Esophagus squamous epithelium (tissue), 5 donors: Measurements from ENCODE around the gene L1CAM. TPM values are rescaled to one million over a fixed set of nuclear protein-coding genes. Genes with fewer than 3 reads are reported as not detected.

Experiments
- DNase-seq: peaks from one replicate; lab custom pipeline; 2025; lab: John Stamatoyannopoulos, UW
- H3K27ac ChIP-seq, 4 donors: fragments of 200-600 bp; sonication (generic); one replicate each; pipeline ENCODE4 v1.5.1; 2016 to 2019; ENCODE audit warnings: mild to moderate bottlenecking in 1 of 4
- H3K27me3 ChIP-seq, 4 donors: fragments of 200-600 bp; sonication (generic); 1 replicate in 3 of 4; 2 replicates in 1 of 4; pipeline versions ENCODE4 v1.5.1 to v1.6.0; 2017 to 2021; ENCODE audit warnings: antibody characterized with exemption in 1 of 4
- H3K36me3 ChIP-seq, 3 donors: fragments of 200-600 bp; sonication (generic); one replicate each; pipeline ENCODE4 v1.5.1; 2016 to 2019
- H3K4me1 ChIP-seq, 3 donors: fragments of 200-600 bp; sonication (generic); one replicate each; pipeline ENCODE4 v1.5.1; 2017 to 2019
- H3K4me3 ChIP-seq, 4 donors: fragments of 200-600 bp; sonication (generic); 1 replicate in 3 of 4; 2 replicates in 1 of 4; pipeline ENCODE4 v1.5.1; 2016 to 2019; ENCODE audit warnings: mild to moderate bottlenecking in 2 of 4, moderate library complexity in 1 of 4
- H3K9me3 ChIP-seq, 3 donors: fragments of 200-600 bp; sonication (generic); one replicate each; pipeline ENCODE4 v1.5.1; 2016 to 2019
- CTCF ChIP-seq, 6 experiments: fragments of 450-650 bp in 4 of 6; fragments of 200-600 bp in 2 of 6; sonication (generic) in 2 of 6; IDR thresholded peaks; one replicate each; pipeline ENCODE4 v1.5.1; 2016 to 2019; ENCODE audit warnings: antibody characterized with exemption in 6 of 6, mild to moderate bottlenecking in 4 of 6, moderate library complexity in 4 of 6
- POLR2A ChIP-seq, 4 donors: fragments of 450-650 bp; IDR thresholded peaks; one replicate each; pipeline ENCODE4 v1.6.1; 2017; ENCODE audit warnings: antibody characterized with exemption in 4 of 4, mild to moderate bottlenecking in 4 of 4, moderate library complexity in 3 of 4
- WGBS, 2 donors: methylation state at CpG; one replicate each; pipeline ENCODE4 v1.1.5; 2018; 5-methylcytosine and 5-hydroxymethylcytosine counted together
- intact Hi-C: fragments of 100-400 bp; cut with DNase I; formaldehyde crosslinking; loops from one replicate; pipeline ENCODE4 v1.15.0; 2022
- total RNA-seq, 4 donors: library from RNA; depleted of rRNA; stranded (reverse); fragments of >200 nt; gene quantifications; one replicate each; pipeline ENCODE4 v1.1.0, GENCODE V29; 2016
- donor health status: DM: yes; HTN: yes; CAD: no.

Gene L1CAM
- total RNA-seq, 4 donors from 2014 or later = 0.35 to 3.2 (median 1.3) TPM

GRCh38 chrX:153900831-153901752, 15.1 kb upstream of the L1CAM start:
- H3K27me3 ChIP-seq = no peaks in the 10 kb centered on the region
- peak overlapping the region in 1 of 4 donors; percentile 21 for H3K27ac ChIP-seq
- DNase-seq = no peak
- H3K4me1 ChIP-seq = peaks cover 0 to 40% (median 0%) of the 10 kb centered on the region in 3 donors
- H3K36me3 ChIP-seq = no peaks in the 10 kb centered on the region
- intact Hi-C loops = no loop called here
- WGBS, 2 donors = 19 to 57% methylated on average over 20 to 24 of the region's 26 CpGs
- H3K4me3 ChIP-seq = no peak overlapping the region
- no peaks in the 10 kb centered on the region for H3K9me3 ChIP-seq
- TF ChIP-seq POLR2A (IDR thresholded peaks at IDR 0.05) (no peak), CTCF (IDR thresholded peaks at IDR 0.05) (no peak)

GRCh38 chrX:153897899-153898298, 11.9 kb upstream of the L1CAM start:
- H3K27ac ChIP-seq = no peak overlapping the region
- intact Hi-C loops = no loop called here
- peaks cover 0 to 20% (median 0%) of the 10 kb centered on the region in 3 donors for H3K4me1 ChIP-seq
- H3K4me3 ChIP-seq = no peak overlapping the region
- DNase-seq = no peak
- H3K27me3 ChIP-seq = no peaks in the 10 kb centered on the region
- H3K36me3 ChIP-seq = no peaks in the 10 kb centered on the region
- TF ChIP-seq CTCF (IDR thresholded peaks at IDR 0.05) (no peak), POLR2A (IDR thresholded peaks at IDR 0.05) (no peak)
- no peaks in the 10 kb centered on the region for H3K9me3 ChIP-seq

- WGBS, 2 donors = 87% methylated on average over 6 of the region's 6 CpGs
- Histone ChIP-seq H3K36me3 (no peaks in the 10 kb centered on the region), H3K9me3 (no peaks in the 10 kb centered on the region), H3K27me3 (peaks cover 0 to 42% (median 18%) of the 10 kb centered on the region in 4 donors), H3K4me3 (no peak overlapping the region), H3K27ac (no peak overlapping the region), H3K4me1 (peaks cover 0 to 14% (median 6%) of the 10 kb centered on the region in 3 donors)
- TF ChIP-seq POLR2A (IDR thresholded peaks at IDR 0.05) (no peak), CTCF (IDR thresholded peaks at IDR 0.05) (no peak)
- intact Hi-C loops = no loop called here
- DNase-seq = no peak
Measured at GRCh38 chrX:153889123-153889522, 3.1 kb upstream of the L1CAM start.

GRCh38 chrX:153888344-153888743, 2.4 kb upstream of the L1CAM start:
- Histone ChIP-seq H3K27me3 (peaks cover 0 to 50% (median 21%) of the 10 kb centered on the region in 4 donors), H3K4me1 (peaks cover 0 to 14% (median 6%) of the 10 kb centered on the region in 3 donors), H3K9me3 (no peaks in the 10 kb centered on the region), H3K36me3 (no peaks in the 10 kb centered on the region), H3K4me3 (no peak overlapping the region), H3K27ac (no peak overlapping the region)
- 45 to 71% methylated on average over 5 of the region's 6 CpGs for WGBS, 2 donors
- intact Hi-C loops = no loop called here
- TF ChIP-seq CTCF (IDR thresholded peaks at IDR 0.05) (no peak), POLR2A (IDR thresholded peaks at IDR 0.05) (no peak)
- no peak for DNase-seq

GRCh38 chrX:153887385-153887784, 1.4 kb upstream of the L1CAM start:
- no peak for TF ChIP-seq CTCF (IDR thresholded peaks at IDR 0.05)
- TF ChIP-seq POLR2A (IDR thresholded peaks at IDR 0.05) = no peak
- DNase-seq = no peak
- 31 to 70% methylated on average over 2 to 8 of the region's 8 CpGs for WGBS, 2 donors
- Histone ChIP-seq H3K4me1 (peaks cover 0 to 14% (median 6%) of the 10 kb centered on the region in 3 donors), H3K36me3 (no peaks in the 10 kb centered on the region), H3K4me3 (no peak overlapping the region), H3K27ac (no peak overlapping the region), H3K9me3 (no peaks in the 10 kb centered on the region), H3K27me3 (peaks cover 0 to 59% (median 25%) of the 10 kb centered on the region in 4 donors)
- intact Hi-C loops = no loop called here
